GM18868 (cell line): ENCODE data around the gene KLHL40.

Experiments used
- ATAC-seq: cut with Tn5 transposase; IDR thresholded peaks from one replicate; pipeline ENCODE4 v1.9.1; 2021; ENCODE audit warnings: mild to moderate bottlenecking, moderate library complexity; ENCODE audit not compliant: unreplicated experiment

KLHL40 gene

DNA sequence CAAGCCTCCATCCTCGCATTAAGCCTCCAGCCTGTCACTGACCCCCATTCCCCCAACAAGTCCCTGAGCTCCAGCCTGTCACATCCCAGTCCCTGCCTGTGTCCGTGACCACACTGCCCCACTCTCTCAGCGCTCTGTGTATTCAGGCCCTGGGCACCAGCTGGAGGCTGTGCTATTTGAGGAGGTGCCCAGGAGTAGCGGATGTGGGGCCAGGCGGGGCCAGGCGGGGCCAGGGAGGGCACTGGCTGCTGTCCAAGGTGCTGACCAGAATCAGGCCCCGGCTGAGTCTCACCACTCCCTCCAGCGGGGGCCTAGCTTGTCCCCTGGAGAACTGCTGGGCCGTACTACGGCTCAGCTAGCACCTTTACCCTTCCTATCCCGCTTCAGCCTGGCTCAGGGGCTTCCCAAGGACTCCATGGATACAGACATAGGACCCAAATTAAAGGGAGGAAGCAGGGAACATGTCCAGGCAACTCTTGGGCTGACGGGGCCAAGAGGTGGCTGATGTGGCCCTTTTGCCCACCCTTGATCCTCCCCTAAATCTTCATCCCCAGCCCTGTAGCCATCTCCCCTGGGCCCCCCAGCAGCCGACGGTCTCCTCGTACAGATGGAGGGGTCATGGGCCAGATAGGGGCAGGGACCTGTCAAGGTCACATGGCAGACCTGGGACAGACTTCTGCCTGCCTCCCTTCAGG is 16.2 kb downstream of the KLHL40 start:
- ATAC-seq: no peak

DNA sequence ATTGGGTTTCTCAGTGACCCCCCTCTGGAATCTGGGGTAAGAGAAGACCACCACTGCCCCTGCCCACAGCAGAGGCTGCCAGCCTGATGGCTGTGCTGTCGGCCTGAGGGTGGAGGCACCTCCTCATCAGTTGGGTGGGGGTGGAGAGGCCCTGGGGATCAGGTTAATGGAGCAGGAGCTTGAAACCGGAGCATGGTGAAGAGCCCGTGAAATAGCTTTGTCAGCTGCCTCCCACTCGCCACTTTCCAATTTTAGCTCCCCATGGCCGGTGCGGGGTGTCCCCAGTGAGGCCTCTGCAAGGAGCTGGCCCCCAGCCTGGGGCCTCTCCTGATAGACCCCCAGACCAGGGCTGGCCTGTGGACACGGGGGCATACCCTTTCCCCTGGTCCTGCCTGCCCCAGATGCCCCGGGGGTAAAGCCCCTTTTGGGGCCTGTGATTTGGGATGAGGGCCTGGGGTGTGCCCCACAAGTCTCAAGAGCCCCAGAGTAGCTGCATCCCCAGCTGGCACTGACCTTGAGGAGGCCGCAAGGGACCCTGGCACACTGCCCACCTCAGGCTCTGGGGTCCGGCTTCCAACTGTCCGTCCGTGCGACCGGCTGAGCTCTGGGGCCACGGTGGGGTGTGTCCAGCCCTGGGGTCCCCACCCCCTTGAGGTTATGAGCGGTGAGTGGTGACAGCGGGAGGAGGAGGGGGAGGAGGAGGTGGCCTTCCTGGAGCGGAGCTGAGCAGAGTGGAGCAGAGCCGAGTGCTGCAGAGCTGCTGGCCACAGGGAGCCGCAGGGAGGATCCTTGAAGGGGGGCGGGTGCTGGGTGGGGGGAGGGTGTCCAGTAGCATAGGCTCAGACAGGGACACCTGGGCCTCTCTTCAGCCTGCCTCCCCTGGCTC is 17.0 kb downstream of the KLHL40 start, which contains the start of gene HHATL:
HHATL (minus strand) TSS at position 733 of the 886 bp plus-strand sequence. CDS start 1,972 bp downstream, outside the sequence.
- no peak for ATAC-seq

DNA sequence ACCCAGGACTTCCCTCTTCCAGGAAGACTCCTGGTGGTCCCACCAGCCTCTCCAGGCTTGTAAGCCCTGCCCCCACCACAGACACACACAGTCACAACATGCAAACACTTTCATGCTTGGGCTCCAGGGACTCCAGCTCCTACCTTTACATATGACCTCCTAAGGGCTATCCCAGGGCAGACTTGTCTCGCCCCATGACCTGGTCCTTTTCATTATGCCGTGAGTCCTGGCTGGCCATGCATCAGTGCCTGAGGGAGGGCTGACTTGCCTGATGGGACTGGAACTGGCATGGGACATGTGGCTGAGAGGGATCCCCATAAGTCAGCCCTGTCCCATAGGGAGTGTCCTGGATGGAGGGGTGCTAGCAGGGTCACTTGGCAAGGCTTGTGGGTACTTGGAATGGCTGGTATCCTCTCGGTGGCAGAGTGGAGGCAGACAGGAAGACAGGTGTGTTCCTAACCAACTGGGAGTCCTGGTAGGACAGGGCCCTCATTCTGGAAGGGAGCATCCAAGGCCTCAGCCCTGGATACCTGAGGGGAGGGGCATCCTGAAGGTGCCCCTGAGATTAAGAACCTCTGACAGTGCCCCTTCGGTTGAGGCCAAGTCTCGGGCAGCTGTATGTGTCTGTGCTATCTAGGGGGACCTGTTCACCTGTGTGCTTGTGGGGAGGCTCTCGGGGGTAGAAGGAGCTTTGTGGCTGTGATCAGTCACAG is 17.8 kb downstream of the KLHL40 start:
- ATAC-seq: no peak

DNA sequence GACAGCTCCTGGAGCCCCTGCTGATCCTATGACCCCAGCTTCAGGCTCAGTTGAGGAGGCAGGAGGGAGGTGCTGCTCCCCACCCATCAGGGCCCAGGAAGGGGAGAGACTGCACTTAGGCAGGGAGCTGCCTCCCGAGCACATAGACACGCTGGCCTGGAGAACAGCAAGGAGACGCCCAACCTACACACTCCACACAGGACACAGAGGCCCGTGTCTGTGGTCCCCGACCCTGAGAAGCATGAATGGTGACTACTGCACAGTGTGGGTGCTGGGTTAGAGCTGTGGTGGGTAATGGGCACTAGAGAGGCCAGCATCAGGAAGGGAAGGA is 18.3 kb downstream of the KLHL40 start:
- no peak for ATAC-seq

DNA sequence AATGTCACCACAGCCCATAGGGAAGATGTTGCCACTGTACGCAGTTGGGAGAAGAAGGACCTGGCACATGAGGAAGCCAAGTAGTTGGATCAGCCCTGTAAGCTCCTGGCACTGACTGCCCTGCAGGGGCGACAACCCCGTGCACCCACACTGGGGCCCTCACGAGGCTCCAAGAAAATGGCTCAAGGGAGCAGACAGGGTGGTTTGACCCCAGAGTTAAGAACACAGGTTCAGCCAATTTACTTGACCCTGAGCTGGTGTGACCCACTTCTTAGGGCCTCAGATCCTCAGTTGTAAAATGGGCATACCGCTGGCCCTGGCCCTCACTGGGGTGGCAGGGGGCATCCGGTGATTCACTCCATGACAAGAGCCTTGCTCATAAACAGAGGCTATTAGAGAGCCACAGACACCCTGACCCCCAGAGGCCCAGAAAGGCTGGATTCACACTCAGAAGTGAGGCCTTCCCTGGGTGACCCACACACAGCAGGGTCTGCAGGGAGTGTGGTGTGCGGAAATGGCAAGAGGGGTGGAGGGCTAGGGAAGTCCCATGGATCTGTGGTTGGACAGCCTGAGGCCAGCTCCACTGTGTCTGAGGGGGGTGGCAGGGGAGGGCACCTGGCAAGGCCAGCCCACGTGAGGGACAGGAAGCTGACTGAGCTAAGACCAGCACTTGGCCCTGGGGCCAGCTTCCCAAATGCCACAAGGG is 19.0 kb downstream of the KLHL40 start:
- no peak for ATAC-seq

DNA sequence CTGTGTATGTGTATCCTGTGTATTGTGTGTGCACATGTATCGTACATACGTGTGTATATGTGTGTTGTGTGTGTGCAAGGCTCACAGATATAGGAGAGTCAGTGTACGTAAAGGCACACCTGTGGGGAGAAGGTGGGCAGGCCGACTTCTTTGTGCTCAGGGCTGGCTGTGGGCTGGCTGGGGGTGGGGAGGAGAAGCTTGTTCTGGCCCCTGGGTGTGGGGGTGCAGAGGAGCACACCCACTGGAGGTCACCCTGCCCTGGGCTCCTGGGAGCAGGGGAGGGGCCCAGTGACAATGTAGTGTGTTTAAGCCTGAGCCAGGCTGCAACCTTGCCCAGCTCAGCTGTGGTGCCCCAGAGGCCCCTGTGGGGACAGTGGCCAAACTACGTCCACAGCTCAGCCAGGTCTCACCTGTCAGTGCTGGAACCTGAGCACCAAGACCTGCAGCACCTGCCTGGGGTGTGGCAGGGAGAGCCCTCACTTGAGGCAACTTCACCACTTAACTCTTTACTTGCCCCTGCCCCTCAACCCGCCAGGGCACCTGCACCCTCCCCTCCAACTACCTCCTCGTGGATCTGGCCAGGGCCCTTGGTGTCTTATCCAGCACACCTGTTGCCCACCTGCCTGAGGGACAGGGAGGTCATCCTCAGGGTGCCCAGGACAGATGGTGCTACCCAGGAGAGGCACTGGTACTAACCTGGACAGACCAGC is 19.9 kb downstream of the KLHL40 start:
- ATAC-seq: no peak

DNA sequence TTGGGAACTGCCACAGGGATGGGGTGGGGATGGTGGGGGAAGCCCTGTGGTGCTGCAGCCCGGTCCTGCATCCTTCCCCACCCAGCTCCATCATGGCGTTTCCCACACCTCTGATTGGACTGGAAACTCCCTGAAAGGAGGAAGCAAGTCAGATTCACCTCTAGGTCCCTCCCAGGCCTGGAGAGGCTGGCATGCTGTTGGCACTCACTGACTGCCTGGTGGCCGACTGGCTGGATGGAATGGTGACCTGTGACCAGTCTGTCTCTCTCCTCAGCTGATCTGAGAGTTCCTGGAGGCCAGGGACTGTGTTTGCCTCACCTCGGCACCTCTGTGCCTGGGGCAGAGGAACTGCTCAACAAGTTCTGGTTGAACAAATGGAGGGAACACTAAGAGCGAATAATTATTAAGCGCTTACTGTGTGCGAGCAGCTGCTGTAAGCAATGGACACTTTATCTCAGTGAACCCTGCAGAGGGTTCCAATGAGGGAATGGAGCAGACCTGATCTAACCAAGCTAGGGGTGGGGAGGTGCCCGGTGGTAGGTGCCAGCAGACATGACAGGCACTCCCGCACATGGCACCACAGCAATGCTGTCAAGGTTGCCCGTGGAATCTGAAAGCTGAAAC is 20.7 kb downstream of the KLHL40 start:
- ATAC-seq: no peak

DNA sequence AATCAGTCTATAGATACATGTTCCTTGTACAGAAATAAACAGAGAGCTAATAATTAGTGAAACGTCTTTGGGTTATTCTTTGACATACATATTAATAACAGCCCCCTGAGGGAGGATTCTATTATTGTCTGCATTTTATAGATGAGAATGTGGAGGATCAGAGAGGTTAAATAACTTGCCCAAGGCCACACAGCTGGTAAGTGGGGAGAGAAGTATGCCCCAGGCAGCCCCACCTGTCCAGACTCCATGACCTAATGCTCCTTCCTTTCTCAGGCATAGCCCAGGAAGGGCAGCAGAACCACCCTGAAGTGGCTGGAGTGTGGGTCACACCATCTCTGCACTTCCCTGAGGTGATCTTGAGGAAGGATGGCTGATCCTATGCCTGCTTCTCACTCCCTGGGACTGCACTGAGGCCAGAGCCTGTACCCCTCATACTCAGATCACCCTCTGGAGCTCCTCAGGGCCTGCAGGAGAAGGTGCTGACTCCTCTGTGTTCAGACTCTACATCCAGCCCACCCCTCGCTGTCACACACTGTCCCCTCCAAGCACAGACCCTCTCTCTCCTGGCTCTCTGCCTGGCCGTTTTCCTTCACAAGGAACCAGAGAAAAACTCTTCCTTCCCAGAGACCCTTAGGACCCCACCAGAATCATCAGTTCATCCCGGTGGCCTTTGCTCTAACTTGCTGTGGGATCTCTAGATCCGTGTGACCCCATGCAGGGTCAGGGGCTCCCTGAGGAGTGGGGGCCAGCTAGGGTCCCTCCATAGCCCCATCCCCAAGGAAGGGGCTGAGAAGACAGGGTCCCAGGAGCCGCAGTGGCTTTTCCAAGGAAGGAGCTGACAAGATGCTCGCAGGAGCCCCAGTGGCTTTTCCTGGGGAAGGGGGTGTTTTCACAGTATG is 21.6 kb downstream of the KLHL40 start:
- no peak for ATAC-seq

DNA sequence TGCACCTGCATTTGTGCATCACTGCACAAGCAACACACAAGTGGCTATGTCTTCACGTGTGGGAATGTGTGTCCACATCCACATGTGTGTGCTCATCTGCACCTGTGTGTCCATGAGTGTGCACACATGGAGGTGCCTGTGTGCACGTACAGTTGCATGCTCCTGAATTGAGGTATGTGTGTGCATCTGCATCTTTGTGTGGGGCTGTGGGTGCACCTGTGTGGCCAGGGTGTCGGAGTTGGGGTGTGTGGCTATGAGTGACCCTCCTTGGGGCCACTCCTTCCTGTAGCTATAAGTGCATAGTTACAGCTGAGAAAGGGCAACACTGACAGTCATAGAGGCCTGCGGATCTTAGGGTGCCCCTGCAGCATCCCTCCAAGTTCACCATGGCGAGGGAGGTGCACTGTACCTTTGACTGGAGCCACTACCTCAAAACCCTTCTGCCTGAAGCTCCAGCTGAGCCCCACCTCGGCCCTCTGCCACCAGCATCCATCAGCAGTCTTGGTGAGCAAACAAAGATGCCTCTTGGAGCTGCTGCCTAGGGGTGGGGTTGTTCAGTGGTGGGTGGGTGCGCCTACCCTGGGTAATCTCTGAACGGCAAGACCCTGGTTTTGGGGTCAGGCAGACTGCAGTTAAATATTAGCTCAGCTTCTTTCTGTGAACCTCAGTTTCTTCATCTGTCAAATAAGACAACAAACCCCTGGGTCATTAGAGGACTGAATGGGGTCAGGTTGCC is 22.5 kb downstream of the KLHL40 start:
- ATAC-seq: no peak

DNA sequence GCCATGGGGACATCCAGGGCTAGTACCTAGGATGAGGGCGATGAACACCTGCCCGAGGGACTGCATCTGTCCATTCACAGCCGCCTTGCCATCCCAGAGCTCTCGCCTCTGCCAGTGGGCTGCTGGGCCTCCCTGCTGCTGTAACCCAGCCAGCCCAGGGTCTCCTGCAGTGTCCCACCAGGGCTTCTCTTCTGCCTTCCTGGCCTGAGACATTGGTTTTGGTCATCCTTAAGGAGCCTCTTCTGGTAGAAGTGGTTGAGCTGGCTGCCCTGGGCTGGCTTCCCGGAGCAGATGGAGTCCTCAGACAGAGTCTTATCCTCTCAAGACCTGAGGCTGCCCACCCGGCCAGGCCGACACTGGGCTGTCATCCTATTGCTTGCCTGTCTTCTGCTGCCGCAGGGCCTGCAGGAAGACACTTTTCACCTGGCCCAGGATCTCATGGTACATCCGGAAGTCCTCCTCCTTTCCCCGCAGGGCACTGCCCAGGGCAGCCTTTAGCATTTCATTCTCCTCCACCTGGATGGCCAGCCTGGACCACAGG is 23.3 kb downstream of the KLHL40 start:
- ATAC-seq: no peak

DNA sequence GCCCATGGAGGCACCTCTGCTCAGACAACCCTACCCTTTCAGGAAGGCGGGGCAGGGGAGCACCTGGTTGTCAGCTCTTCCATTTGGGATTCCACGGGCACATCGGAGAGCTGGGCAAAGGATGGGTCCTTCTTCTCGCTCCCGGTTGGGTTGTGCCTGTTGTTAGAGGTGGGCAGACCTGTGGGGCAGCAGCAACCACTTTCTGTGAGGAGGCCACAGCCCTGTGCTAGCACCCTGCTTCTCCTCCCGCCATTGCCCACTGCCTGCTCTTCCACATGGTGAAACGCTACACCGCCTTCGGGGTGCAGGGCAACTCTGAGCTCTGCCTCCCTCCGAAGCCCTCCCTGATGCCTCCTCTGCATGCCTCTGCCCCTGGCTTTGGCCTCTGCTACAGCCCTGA is 24.3 kb downstream of the KLHL40 start:
- no peak for ATAC-seq

DNA sequence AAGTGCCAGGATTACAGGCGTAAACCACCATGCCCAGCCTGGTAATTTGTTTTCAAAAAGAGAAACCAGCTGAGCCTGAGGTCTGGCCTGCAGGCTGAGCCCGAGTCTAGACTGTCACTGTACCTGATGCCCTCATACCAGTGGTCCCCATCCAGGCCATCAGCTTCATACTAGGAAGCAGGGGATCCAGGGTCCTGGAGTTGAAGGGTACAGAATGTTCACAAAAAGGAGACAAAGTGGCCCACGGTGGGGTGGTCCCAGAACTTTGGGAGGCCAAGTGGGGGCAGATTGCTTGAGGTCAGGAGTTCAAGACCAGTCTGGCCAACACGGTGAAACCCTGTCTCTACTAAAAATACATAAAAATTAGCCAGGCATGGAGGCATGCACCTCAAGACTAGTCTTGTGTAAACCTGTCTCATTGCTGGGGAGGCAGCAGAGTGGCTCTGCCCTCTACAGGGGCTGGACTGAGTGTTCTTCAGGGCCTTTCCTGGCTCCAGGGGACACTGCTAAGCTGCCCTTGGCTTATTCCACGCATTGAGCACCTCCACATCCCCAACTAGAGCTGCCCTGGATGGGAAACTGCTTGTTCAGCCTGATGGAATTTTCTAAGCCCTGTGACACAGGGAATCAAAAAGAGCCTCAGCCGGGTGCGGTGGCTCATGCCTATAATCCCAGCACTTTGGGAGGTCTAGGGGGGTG is 25.1 kb downstream of the KLHL40 start:
- no peak for ATAC-seq

DNA sequence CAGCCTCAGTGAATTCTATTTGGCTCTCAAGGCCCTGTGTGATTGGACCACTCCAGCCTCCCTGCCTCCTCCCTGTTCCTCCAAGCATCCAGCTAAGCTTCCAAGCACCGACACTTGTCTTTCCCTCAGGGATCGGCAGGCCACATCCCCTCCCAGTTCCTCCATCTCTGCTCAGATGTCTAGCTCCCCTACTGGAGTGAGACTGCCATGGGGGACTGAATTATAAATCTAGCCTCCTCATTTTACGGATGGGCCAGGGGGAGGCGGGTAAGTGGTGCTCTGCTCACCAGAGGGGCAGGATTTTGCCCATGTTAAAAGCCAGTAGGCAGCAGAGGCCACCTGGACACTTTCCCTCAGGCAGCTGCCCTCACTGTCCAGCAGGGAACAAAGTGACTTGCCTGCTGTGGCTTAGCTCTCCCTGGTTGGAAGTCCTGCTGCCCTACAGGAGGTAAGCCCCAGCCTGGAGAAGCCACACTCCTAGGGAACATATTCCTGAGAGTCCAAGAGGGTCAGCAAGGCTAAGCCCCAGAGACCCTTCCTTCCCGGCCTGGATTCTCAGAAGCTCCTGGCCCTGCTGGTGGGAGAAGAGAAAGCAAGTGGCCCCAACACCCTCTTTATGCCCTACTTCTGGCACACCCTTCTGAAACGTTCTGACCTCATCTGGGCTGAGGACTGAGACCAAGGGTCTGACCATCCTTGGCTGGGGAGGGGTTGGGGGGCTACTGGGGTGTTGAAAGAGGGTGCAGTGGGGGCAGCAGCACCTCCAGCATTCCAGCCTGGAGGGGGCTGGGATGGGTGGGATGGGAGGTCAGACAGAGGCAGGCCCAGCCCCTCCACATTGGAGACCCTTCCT is 26.4 kb downstream of the KLHL40 start:
- ATAC-seq: no peak

DNA sequence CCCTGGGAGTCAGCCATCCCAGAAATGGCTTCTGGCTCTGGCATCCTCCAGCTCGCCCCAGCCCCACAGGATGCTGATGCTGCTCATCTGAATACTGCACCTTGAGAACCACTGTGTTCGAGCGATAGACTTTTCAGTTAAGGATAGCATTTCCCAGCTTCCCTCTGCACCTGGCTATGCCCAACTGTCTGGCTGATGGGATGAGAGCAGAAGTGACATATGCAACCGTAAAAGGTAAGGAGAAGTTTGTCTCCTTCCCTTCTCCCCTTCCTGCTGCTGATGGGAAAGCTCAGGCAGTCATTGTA is 27.0 kb downstream of the KLHL40 start:
- no peak for ATAC-seq

DNA sequence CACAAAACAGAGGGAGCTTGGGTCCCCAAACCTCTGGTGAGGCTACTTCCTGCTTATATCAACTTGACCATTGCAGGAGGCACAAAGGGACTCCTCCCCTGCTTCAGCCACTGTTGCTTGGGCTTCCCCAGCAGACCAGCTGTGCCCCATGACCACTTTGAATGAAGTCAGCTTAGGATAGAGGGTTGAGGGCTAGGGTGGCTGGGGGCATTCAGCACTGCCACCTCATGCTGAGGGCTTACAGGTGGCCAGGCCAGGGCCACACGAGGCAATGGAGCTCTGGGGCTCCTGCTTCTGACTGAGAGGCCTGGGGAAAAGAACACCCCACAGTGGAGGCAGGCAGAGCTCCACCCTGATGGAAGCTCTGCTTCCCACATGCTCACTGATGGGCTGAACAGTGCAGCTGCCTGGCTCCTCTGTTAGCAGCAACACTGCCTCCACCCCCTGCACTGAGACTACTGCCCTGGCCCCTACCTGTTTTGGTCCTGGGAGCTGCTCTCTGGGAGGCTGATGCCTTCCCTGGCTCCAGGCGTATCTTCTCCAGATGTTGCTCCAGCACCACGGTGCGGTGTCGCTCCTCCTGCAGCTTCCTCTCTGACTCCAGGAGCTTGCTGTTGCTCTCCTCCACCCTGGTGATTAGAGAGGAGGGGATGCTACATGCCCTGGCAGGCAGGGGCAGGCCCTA is 27.5 kb downstream of the KLHL40 start:
- ATAC-seq: no peak

DNA sequence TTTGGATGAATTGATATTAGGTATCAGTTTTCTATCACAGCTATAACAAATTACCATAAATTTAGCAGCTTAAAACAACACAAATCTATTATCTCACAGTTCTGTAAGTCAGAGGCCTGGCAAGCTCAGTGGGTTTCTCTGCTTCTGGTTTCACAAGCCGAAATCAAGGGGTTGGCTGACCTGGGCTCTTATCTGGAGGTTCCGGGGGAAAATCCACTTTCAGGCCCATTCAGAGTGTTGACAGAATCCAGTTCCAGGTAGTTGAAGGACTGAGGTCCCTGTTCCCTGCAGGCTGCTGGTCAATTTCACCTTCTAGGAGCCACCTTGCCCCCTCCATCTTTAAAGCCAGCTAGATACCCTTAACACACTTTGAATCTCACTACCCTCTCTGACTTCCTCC is 28.4 kb downstream of the KLHL40 start:
- no peak for ATAC-seq
